ENCODE data around the gene HEXD. TPM values are rescaled to one million over a fixed set of nuclear protein-coding genes. Genes with fewer than 3 reads are reported as not detected.
A peak's percentile ranks its signal among the peaks of the same experiment; 100 is the strongest.

Gene HEXD
- polyA plus RNA-seq, 3 donors, result 8.9 to 61.5 (median 12.7) TPM

GRCh38 chr17:82436601-82437324, 18.6 kb downstream of the HEXD start:
- TF ChIP-seq CTCF (IDR thresholded peaks at IDR 0.05), result no peak
- Histone ChIP-seq H3K27ac (ENCODE audit: low read depth in 1 of 2, low read length in 2 of 2) (no peak overlapping the region), H3K9ac (ENCODE audit: insufficient read depth, low read length, poor library complexity, severe bottlenecking) (no peak overlapping the region), H3K4me3 (replicated peaks in 1 of 3; ENCODE audit: low read depth in 2 of 3, low read length in 3 of 3) (no peak overlapping the region), H4K20me1 (ENCODE audit: insufficient read depth, low read length) (peaks cover 25% of the 10 kb centered on the region), H3K79me2 (ENCODE audit: insufficient read depth, low read length) (peaks cover under 1% of the 10 kb centered on the region), H3K4me1 (ENCODE audit: control insufficient read depth in 1 of 2, insufficient read depth in 2 of 2, low read length in 2 of 2) (peaks cover 27 to 33% of the 10 kb centered on the region in 2 donors), H3K4me2 (replicated peaks; ENCODE audit: extremely low read depth, low read length, poor library complexity, severe bottlenecking) (no peak overlapping the region), H3K9me3 (replicated peaks in 1 of 2; ENCODE audit: control insufficient read depth in 1 of 2, insufficient read depth in 1 of 2, low read length in 2 of 2) (no peaks in the 10 kb centered on the region), H3K36me3 (replicated peaks in 1 of 2; ENCODE audit: control insufficient read depth in 1 of 2, insufficient read depth in 2 of 2, low read length in 2 of 2) (peaks cover 8 to 16% of the 10 kb centered on the region in 2 donors), H2AFZ (ENCODE audit: insufficient read depth, low read depth, low read length, poor library complexity, severe bottlenecking) (no peak overlapping the region), H3K27me3 (ENCODE audit: control insufficient read depth in 2 of 2, insufficient read depth in 2 of 2, low read length in 2 of 2) (no peaks in the 10 kb centered on the region)
- peaks cover 0 to 2% (median 0%) of the 10 kb centered on the region in 3 donors for H3K27me3 Mint-ChIP-seq (ENCODE audit: low read depth in 3 of 3)
- H3K36me3 Mint-ChIP-seq, result peaks cover 10 to 22% of the 10 kb centered on the region in 2 donors
- H3K9me3 Mint-ChIP-seq, result no peaks in the 10 kb centered on the region
- WGBS (ENCODE audit: insufficient coverage), result 95% methylated on average over 36 of the region's 36 CpGs
- peaks cover 24% of the 10 kb centered on the region for H3K4me1 Mint-ChIP-seq
- no peak for DNase-seq
- H3K4me3 Mint-ChIP-seq, result no peak overlapping the region
- no peak overlapping the region for H3K27ac Mint-ChIP-seq
- intact Hi-C loops (cut with micrococcal nuclease), result no loop called here

GRCh38 chr17:82437325-82437668, 19.1 kb downstream of the HEXD start:
- Mint-ChIP-seq H3K27ac (peak overlapping the region in 1 of 7 donors; percentile 38), H3K36me3 (peaks cover 10 to 26% of the 10 kb centered on the region in 2 donors), H3K4me3 (no peak overlapping the region), H3K27me3 (ENCODE audit: low read depth in 3 of 3) (no peaks in the 10 kb centered on the region), H3K9me3 (no peaks in the 10 kb centered on the region), H3K4me1 (peaks cover 26% of the 10 kb centered on the region)
- Histone ChIP-seq H3K36me3 (replicated peaks in 1 of 2; ENCODE audit: control insufficient read depth in 1 of 2, insufficient read depth in 2 of 2, low read length in 2 of 2) (peaks cover 14 to 21% of the 10 kb centered on the region in 2 donors), H3K4me1 (ENCODE audit: control insufficient read depth in 1 of 2, insufficient read depth in 2 of 2, low read length in 2 of 2) (peaks cover 32 to 38% of the 10 kb centered on the region in 2 donors), H2AFZ (ENCODE audit: insufficient read depth, low read depth, low read length, poor library complexity, severe bottlenecking) (no peak overlapping the region), H3K79me2 (ENCODE audit: insufficient read depth, low read length) (peaks cover 2% of the 10 kb centered on the region), H3K27ac (ENCODE audit: low read depth in 1 of 2, low read length in 2 of 2) (no peak overlapping the region), H4K20me1 (ENCODE audit: insufficient read depth, low read length) (peaks cover 31% of the 10 kb centered on the region), H3K9me3 (replicated peaks in 1 of 2; ENCODE audit: control insufficient read depth in 1 of 2, insufficient read depth in 1 of 2, low read length in 2 of 2) (no peaks in the 10 kb centered on the region), H3K4me2 (replicated peaks; ENCODE audit: extremely low read depth, low read length, poor library complexity, severe bottlenecking) (no peak overlapping the region), H3K9ac (ENCODE audit: insufficient read depth, low read length, poor library complexity, severe bottlenecking) (no peak overlapping the region), H3K27me3 (ENCODE audit: control insufficient read depth in 2 of 2, insufficient read depth in 2 of 2, low read length in 2 of 2) (no peaks in the 10 kb centered on the region), H3K4me3 (replicated peaks in 1 of 3; ENCODE audit: low read depth in 2 of 3, low read length in 3 of 3) (no peak overlapping the region)
- TF ChIP-seq CTCF (IDR thresholded peaks at IDR 0.05), result no peak
- 94% methylated on average over 18 of the region's 18 CpGs for WGBS (ENCODE audit: insufficient coverage)
- intact Hi-C loops (cut with micrococcal nuclease), result no loop called here
- no peak for DNase-seq
